OCI-LY7 (cell line): Measurements from ENCODE around the gene TMEM271. TPM values are rescaled to one million over a fixed set of nuclear protein-coding genes. Genes with fewer than 3 reads are reported as not detected.

Experiments used
- BruUV-seq: library from RNA; stranded (reverse); fragments of 400-500 nt; replicated peaks from 2 replicates; lab custom pipeline; 2021; lab: Mats Ljungman, UMichigan
- CTCF ChIA-PET: fragments of 300-600 bp; sonication (Branson Sonifier 250); formaldehyde crosslinking; loops from one replicate; lab custom pipeline; 2022; ENCODE audit warnings: antibody characterized with exemption; ENCODE audit not compliant: unreplicated experiment; lab: Charles Lee
- POLR2A ChIA-PET: fragments of 300-600 bp; sonication (Branson Sonifier 250); formaldehyde crosslinking; loops from one replicate; lab custom pipeline; 2022; ENCODE audit warnings: antibody characterized with exemption; lab: Charles Lee
- DNase-seq: peaks from one replicate; pipeline ENCODE4 v3.0.0-alpha.2; 2015; ENCODE audit warnings: low spot score
- H2AFZ ChIP-seq: fragments of 200-600 bp; sonication (generic), shearing (Covaris generic); 2 replicates; pipeline ENCODE4 v1.6.1; 2014; ENCODE audit warnings: mild to moderate bottlenecking, antibody characterized with exemption, low read length, moderate library complexity
- H3K27ac ChIP-seq: fragments of 200-600 bp; sonication (generic); 2 replicates; pipeline ENCODE4 v1.5.1; 2014; ENCODE audit warnings: mixed run types, low read depth, mild to moderate bottlenecking, moderate library complexity, low read length, inconsistent platforms; ENCODE audit not compliant: poor library complexity, severe bottlenecking
- H3K36me3 ChIP-seq: fragments of 200-600 bp; sonication (generic); 2 replicates; pipeline ENCODE4 v1.6.1; 2014; ENCODE audit warnings: mild to moderate bottlenecking, antibody characterized with exemption, low read length, moderate library complexity, mixed read lengths; ENCODE audit not compliant: insufficient read depth
- H3K4me1 ChIP-seq: fragments of 200-600 bp; sonication (generic); 2 replicates; pipeline ENCODE4 v1.5.1; 2014; ENCODE audit warnings: mild to moderate bottlenecking, low read length; ENCODE audit not compliant: insufficient read depth, poor library complexity, severe bottlenecking
- H3K4me2 ChIP-seq: fragments of 200-600 bp; sonication (generic); 2 replicates; pipeline ENCODE4 v1.6.1; 2014; ENCODE audit warnings: mild to moderate bottlenecking, low read length
- H3K4me3 ChIP-seq: fragments of 200-600 bp; sonication (generic); 2 replicates; pipeline ENCODE4 v1.5.1; 2014; ENCODE audit warnings: mild to moderate bottlenecking, low read depth, low read length; ENCODE audit not compliant: poor library complexity, severe bottlenecking
- H3K79me2 ChIP-seq: fragments of 200-600 bp; sonication (generic); 2 replicates; pipeline ENCODE4 v1.6.1; 2016; ENCODE audit warnings: low read depth, mild to moderate bottlenecking, low read length, moderate library complexity, mixed read lengths; ENCODE audit not compliant: insufficient read depth
- H3K9me2 ChIP-seq: fragments of 200-600 bp; sonication (generic); 2 replicates; pipeline ENCODE4 v1.6.1; 2016; ENCODE audit warnings: mild to moderate bottlenecking, low read length, mixed read lengths; ENCODE audit not compliant: insufficient read depth
- H3K9me3 ChIP-seq: fragments of 200-600 bp; sonication (generic); 2 replicates; pipeline ENCODE4 v1.6.1; 2014; ENCODE audit warnings: mild to moderate bottlenecking, mixed run types, low read length, mixed read lengths
- H4K20me1 ChIP-seq: fragments of 200-600 bp; sonication (generic); 2 replicates; pipeline ENCODE4 v1.6.1; 2014; ENCODE audit warnings: mild to moderate bottlenecking, antibody characterized with exemption, low read length, moderate library complexity, mixed read lengths; ENCODE audit not compliant: insufficient read depth
- EZH2phosphoT487 ChIP-seq: fragments of 200-600 bp; sonication (generic); IDR thresholded peaks from 2 replicates; pipeline ENCODE4 v1.6.1; 2018; ENCODE audit warnings: low read depth, borderline replicate concordance, mild to moderate bottlenecking, mixed run types, antibody characterized with exemption, low read length, moderate library complexity, mixed read lengths
- intact Hi-C: fragments of 100-400 bp; cut with micrococcal nuclease; formaldehyde crosslinking; loops from one replicate; pipeline ENCODE4 v1.10.0; 2022; ENCODE audit not compliant: unreplicated experiment
- total RNA-seq, 2 experiments: library from RNA; depleted of rRNA in 1 of 2; stranded (reverse); fragments of >200 nt in 1 of 2; shearing (Covaris generic) in 1 of 2; gene quantifications; 2 replicates each; pipeline ENCODE4 v1.2.3, GENCODE V29; 2014 to 2022
- TF ChIP-seq, protein P1 (sequence below): fragments of 200-600 bp; sonication (generic); conservative IDR thresholded peaks from 2 replicates; pipeline ENCODE4 v1.5.1; 2014; ENCODE audit warnings: mild to moderate bottlenecking, antibody characterized with exemption, low read length, moderate library complexity, mixed read lengths

Gene TMEM271
- total RNA-seq, 2 experiments from 2014 or later, result not detected

DNA sequence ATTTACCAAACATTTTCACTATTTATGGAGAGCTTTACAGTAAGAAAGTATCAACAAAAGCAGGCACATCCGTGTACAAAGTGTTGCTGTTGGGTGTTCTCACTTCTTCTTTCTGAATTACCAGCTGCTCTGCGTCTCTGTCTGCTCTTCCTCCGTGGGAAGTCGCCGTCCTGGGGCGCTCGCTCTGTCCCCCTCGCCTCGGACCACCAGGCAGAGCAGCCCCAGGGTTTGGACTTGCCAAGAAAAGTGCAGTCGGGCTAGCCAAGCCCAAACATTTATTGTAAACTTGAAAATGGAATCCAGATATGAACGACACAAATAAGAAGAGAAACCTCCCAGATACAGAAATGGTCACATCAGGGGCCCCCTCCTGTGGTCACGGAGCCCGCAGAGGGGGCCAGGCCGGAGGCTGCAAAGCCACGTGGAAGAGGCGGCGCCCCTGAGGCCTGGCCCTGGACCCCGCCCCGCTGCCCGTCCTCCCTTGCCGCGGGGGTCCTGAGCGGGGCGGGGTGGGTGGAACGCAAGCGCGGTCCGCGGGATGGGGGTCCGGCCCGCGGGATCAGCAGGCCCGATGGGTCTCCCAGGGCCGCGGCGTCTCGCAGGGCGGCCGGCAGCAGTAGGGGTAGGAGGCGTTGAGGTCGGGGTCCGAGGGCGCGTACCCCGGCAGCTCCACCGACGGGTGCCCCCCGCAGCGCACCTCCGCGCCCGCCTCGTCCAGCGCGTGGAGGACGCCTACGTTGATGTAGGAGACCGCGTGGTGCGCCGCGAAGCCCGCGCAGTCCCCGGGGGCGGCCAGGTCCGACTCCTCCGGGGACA lies 1.5 kb downstream of the TMEM271 start:
- Histone ChIP-seq H3K27ac (no peak overlapping the region), H3K4me1 (no peaks in the 10 kb centered on the region), H3K36me3 (no peaks in the 10 kb centered on the region), H4K20me1 (no peaks in the 10 kb centered on the region), H3K4me2 (no peak overlapping the region), H3K79me2 (no peaks in the 10 kb centered on the region), H3K9me2 (no peaks in the 10 kb centered on the region), H3K9me3 (no peaks in the 10 kb centered on the region), H2AFZ (no peak overlapping the region), H3K4me3 (no peak overlapping the region)
- TF ChIP-seq, protein P1, sequence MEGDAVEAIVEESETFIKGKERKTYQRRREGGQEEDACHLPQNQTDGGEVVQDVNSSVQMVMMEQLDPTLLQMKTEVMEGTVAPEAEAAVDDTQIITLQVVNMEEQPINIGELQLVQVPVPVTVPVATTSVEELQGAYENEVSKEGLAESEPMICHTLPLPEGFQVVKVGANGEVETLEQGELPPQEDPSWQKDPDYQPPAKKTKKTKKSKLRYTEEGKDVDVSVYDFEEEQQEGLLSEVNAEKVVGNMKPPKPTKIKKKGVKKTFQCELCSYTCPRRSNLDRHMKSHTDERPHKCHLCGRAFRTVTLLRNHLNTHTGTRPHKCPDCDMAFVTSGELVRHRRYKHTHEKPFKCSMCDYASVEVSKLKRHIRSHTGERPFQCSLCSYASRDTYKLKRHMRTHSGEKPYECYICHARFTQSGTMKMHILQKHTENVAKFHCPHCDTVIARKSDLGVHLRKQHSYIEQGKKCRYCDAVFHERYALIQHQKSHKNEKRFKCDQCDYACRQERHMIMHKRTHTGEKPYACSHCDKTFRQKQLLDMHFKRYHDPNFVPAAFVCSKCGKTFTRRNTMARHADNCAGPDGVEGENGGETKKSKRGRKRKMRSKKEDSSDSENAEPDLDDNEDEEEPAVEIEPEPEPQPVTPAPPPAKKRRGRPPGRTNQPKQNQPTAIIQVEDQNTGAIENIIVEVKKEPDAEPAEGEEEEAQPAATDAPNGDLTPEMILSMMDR, result no peak
- TF ChIP-seq EZH2phosphoT487, result no peak
- no TSS peak for BruUV-seq
- intact Hi-C loops, result no loop called here
- ChIA-PET POLR2A (interaction anchor here (1.0 kb wide), 1 partner anchor 15 kb away, joined by 3 read pairs; no protein-coding TSS in a partner anchor), CTCF (no interaction called here)
- DNase-seq, result no peak

DNA sequence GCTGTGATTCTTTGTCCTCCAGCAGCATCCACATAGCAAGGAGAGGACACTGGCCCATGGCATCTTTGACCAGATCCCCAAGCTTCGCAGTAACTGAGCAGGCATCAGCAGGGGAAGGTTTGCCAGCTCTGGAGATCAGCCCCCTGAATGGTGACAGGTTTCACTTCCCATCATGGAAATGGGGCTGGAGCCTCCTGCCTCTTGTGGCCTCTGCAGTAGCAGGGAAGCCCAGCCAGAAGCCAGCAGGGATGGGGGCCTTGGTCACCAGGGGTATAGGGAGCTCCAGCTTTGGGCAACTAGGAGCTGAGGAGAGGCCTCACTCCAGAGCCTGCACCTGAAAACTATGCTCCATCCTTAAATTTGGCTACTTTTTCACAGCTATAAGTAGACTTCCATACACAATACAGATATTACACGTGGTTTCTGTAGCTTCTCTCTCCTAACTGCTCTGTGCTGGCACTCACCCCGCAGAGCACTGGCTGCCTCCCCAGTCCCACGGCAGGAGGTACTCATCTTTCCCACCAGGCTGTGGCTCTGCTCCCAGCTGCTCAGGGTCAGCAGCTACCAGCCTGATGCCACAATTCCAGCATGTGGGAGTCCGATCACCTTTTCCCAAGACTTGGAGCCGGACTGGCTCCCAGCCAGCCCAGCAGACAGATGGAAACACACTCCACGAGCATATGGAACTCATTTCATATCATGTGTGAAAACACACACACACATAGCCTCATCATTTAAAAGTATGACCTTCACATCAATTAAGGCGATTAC lies 2.8 kb downstream of the TMEM271 start:
- Histone ChIP-seq H3K4me1 (no peaks in the 10 kb centered on the region), H3K4me3 (no peak overlapping the region), H3K36me3 (no peaks in the 10 kb centered on the region), H3K9me3 (no peaks in the 10 kb centered on the region), H3K27ac (no peak overlapping the region), H3K9me2 (no peaks in the 10 kb centered on the region), H4K20me1 (no peaks in the 10 kb centered on the region), H3K79me2 (no peaks in the 10 kb centered on the region), H3K4me2 (no peak overlapping the region), H2AFZ (no peak overlapping the region)
- no peak for DNase-seq
- BruUV-seq, result no TSS peak
- intact Hi-C loops, result no loop called here
- ChIA-PET CTCF (no interaction called here), POLR2A (interaction anchor here (1.0 kb wide), 1 partner anchor 16 kb away, joined by 3 read pairs; no protein-coding TSS in a partner anchor)
- TF ChIP-seq, protein P1, result no peak
- TF ChIP-seq EZH2phosphoT487, result no peak
